HepG2 (cell line): Measurements from ENCODE around the gene SMIM44. TPM values are rescaled to one million over a fixed set of nuclear protein-coding genes. Genes with fewer than 3 reads are reported as not detected.
A peak's percentile ranks its signal among the peaks of the same experiment; 100 is the strongest.

Experiments used
- CENPT ChIP-seq: sonication (generic); formaldehyde crosslinking; IDR thresholded peaks from 2 replicates; pipeline ENCODE4 v1.8.0; 2022; ENCODE audit warnings: low read depth, mild to moderate bottlenecking, moderate library complexity, missing genetic modification reagents
- ELF4 ChIP-seq: sonication (generic); formaldehyde crosslinking; IDR thresholded peaks from 2 replicates; pipeline ENCODE4 v1.5.0; 2020; ENCODE audit warnings: missing genetic modification reagents, mild to moderate bottlenecking, moderate library complexity, borderline replicate concordance
- ETV6 ChIP-seq: sonication (generic); formaldehyde crosslinking; conservative IDR thresholded peaks from 2 replicates; pipeline ENCODE4 v1.4.0; 2020; ENCODE audit warnings: missing genetic modification reagents
- EZH2 ChIP-seq: conservative IDR thresholded peaks from 2 replicates; pipeline ENCODE4 v1.6.1; 2012; ENCODE audit warnings: mild to moderate bottlenecking, low read depth, low read length, moderate library complexity
- HHEX ChIP-seq: IDR thresholded peaks from 2 replicates; pipeline ENCODE4 v1.6.1; 2016; ENCODE audit warnings: control low read depth
- KDM3A ChIP-seq: IDR thresholded peaks from 2 replicates; pipeline ENCODE4 v1.6.1; 2018; ENCODE audit warnings: low read depth, missing compliant biosample characterization
- MEIS1 ChIP-seq: sonication (generic); formaldehyde crosslinking; IDR thresholded peaks from 2 replicates; pipeline ENCODE4 v1.9.0; 2021; ENCODE audit warnings: mild to moderate bottlenecking, missing genetic modification reagents, moderate library complexity, borderline replicate concordance
- NFRKB ChIP-seq: fragments of 450-650 bp; IDR thresholded peaks from 2 replicates; pipeline ENCODE4 v1.6.1; 2017
- POGK ChIP-seq: sonication (generic); formaldehyde crosslinking; conservative IDR thresholded peaks from 2 replicates; pipeline ENCODE4 v1.8.0; 2022; ENCODE audit warnings: mild to moderate bottlenecking, moderate library complexity, missing genetic modification reagents
- POLR2A ChIP-seq, 2 experiments: IDR thresholded peaks; 2 replicates each; pipeline ENCODE4 v1.6.1; 2011; ENCODE audit warnings: low read depth in 2 of 2, low read length in 2 of 2, mild to moderate bottlenecking in 1 of 2, moderate library complexity in 1 of 2; ENCODE audit not compliant: insufficient read depth in 1 of 2
- REL ChIP-seq: sonication (generic); formaldehyde crosslinking; conservative IDR thresholded peaks from 2 replicates; pipeline ENCODE4 v1.8.0; 2022; ENCODE audit warnings: mild to moderate bottlenecking, missing genetic modification reagents, moderate library complexity
- SYNCRIP ChIP-seq: fragments of 200-400 bp; formaldehyde crosslinking; IDR thresholded peaks from 2 replicates; pipeline ENCODE4 v1.6.1; 2018; ENCODE audit warnings: mild to moderate bottlenecking, low read depth, low read length; ENCODE audit not compliant: insufficient read depth
- TEAD3 ChIP-seq: optimal IDR thresholded peaks from 2 replicates; pipeline ENCODE3; 2016; ENCODE audit warnings: borderline replicate concordance
- THAP11 ChIP-seq: IDR thresholded peaks from 2 replicates; pipeline ENCODE4 v1.6.1; 2016; ENCODE audit warnings: missing biosample characterization, missing genetic modification reagents
- TSC22D2 ChIP-seq: sonication (generic); formaldehyde crosslinking; IDR thresholded peaks from 2 replicates; pipeline ENCODE4 v1.5.1; 2020; ENCODE audit warnings: missing genetic modification reagents, mild to moderate bottlenecking, borderline replicate concordance
- U2AF2 ChIP-seq: fragments of 200-400 bp; formaldehyde crosslinking; IDR thresholded peaks from 2 replicates; pipeline ENCODE4 v1.6.1; 2017; ENCODE audit warnings: low read depth, mild to moderate bottlenecking, low read length
- ZBTB20 ChIP-seq: sonication (generic); formaldehyde crosslinking; IDR thresholded peaks from 2 replicates; pipeline ENCODE4 v1.8.1; 2023; ENCODE audit warnings: missing genetic modification reagents, low read depth, mild to moderate bottlenecking, borderline replicate concordance
- ZC3H4 ChIP-seq: sonication (generic); formaldehyde crosslinking; IDR thresholded peaks from 2 replicates; pipeline ENCODE4 v1.4.0; 2020; ENCODE audit warnings: missing genetic modification reagents, borderline replicate concordance
- ZIK1 ChIP-seq: sonication (generic); formaldehyde crosslinking; IDR thresholded peaks from 2 replicates; pipeline ENCODE4 v1.5.0; 2020; ENCODE audit warnings: mild to moderate bottlenecking, low read depth, missing genetic modification reagents, borderline replicate concordance
- ZKSCAN1 ChIP-seq: fragments of 150-350 bp; IDR thresholded peaks from 2 replicates; pipeline ENCODE4 v1.6.1; 2014; ENCODE audit warnings: low read length
- ZNF205 ChIP-seq: IDR thresholded peaks from 2 replicates; pipeline ENCODE4 v1.6.1; 2018; ENCODE audit warnings: missing biosample characterization, missing genetic modification reagents
- ZNF7 ChIP-seq: IDR thresholded peaks from 2 replicates; pipeline ENCODE4 v1.6.1; 2016; ENCODE audit warnings: missing biosample characterization, missing genetic modification reagents
- ZNF792 ChIP-seq: IDR thresholded peaks from 2 replicates; pipeline ENCODE4 v1.6.1; 2016
- ZNF816 ChIP-seq: sonication (generic); formaldehyde crosslinking; IDR thresholded peaks from 2 replicates; pipeline ENCODE4 v1.8.0; 2022; ENCODE audit warnings: missing genetic modification reagents, mild to moderate bottlenecking, borderline replicate concordance
- polyA plus RNA-seq, 8 experiments: library from polyadenylated mRNA; depleted of rRNA in 3 of 8; stranded (reverse) in 7 of 8; unstranded in 1 of 8; fragments of >200 nt; fragmentation: Illumina TruSeq in 4 of 8; extraction: Trizol in 4 of 8; gene quantifications; 2 replicates each; pipeline versions ENCODE4 v1.2.1 to v1.2.3, GENCODE V29; 2011 to 2016; ENCODE audit warnings: low read depth in 4 of 8, missing spikeins in 1 of 8, mixed read lengths in 1 of 8; ENCODE audit not compliant: insufficient read depth in 1 of 8
- total RNA-seq, 5 experiments: library from RNA; depleted of rRNA; stranded (reverse); fragments of >200 nt; fragmentation: Illumina TruSeq; extraction: Trizol; gene quantifications; 2 replicates each; pipeline ENCODE4 v1.2.3, GENCODE V29; 2016; ENCODE audit warnings: low read depth in 1 of 5
- TF ChIP-seq, protein P1 (sequence below): sonication (generic); formaldehyde crosslinking; IDR thresholded peaks from 2 replicates; pipeline ENCODE4 v1.4.0; 2020; ENCODE audit warnings: missing genetic modification reagents
- TF ChIP-seq, protein P2 (sequence below): sonication (generic); formaldehyde crosslinking; IDR thresholded peaks from 2 replicates; pipeline ENCODE4 v1.4.0; 2020; ENCODE audit warnings: missing genetic modification reagents
- TF ChIP-seq, protein P3 (sequence below): sonication (generic); formaldehyde crosslinking; IDR thresholded peaks from 2 replicates; pipeline ENCODE4 v1.4.0; 2020; ENCODE audit warnings: mild to moderate bottlenecking, missing genetic modification reagents

Gene SMIM44
- total and polyA plus RNA-seq, 2 of the 13 experiments (the other 11 are each of a cell fraction or from before 2014, with no cell fraction given): not detected

GRCh38 chr19:3500429-3501101 is 17.3 kb upstream of the SMIM44 start, which contains the start of gene DOHH (continued):
- TF ChIP-seq, protein P1, sequence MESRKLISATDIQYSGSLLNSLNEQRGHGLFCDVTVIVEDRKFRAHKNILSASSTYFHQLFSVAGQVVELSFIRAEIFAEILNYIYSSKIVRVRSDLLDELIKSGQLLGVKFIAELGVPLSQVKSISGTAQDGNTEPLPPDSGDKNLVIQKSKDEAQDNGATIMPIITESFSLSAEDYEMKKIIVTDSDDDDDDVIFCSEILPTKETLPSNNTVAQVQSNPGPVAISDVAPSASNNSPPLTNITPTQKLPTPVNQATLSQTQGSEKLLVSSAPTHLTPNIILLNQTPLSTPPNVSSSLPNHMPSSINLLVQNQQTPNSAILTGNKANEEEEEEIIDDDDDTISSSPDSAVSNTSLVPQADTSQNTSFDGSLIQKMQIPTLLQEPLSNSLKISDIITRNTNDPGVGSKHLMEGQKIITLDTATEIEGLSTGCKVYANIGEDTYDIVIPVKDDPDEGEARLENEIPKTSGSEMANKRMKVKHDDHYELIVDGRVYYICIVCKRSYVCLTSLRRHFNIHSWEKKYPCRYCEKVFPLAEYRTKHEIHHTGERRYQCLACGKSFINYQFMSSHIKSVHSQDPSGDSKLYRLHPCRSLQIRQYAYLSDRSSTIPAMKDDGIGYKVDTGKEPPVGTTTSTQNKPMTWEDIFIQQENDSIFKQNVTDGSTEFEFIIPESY (CRISPR knock-in tag): 0 out of 2 replicates have a peak, but pooled peaks have one; percentile 34
- TF ChIP-seq ZNF7 (CRISPR knock-in tag): no peak
- peak; percentile 74 for TF ChIP-seq ZNF792 (CRISPR knock-in tag)
- no peak for TF ChIP-seq ZKSCAN1
- TF ChIP-seq POLR2A (IDR thresholded peaks at IDR 0.05; ENCODE audit: insufficient read depth in 1 of 2, low read depth in 2 of 2, low read length in 2 of 2): peak; percentile 81 to 83
- TF ChIP-seq, protein P2, sequence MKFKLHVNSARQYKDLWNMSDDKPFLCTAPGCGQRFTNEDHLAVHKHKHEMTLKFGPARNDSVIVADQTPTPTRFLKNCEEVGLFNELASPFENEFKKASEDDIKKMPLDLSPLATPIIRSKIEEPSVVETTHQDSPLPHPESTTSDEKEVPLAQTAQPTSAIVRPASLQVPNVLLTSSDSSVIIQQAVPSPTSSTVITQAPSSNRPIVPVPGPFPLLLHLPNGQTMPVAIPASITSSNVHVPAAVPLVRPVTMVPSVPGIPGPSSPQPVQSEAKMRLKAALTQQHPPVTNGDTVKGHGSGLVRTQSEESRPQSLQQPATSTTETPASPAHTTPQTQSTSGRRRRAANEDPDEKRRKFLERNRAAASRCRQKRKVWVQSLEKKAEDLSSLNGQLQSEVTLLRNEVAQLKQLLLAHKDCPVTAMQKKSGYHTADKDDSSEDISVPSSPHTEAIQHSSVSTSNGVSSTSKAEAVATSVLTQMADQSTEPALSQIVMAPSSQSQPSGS (CRISPR knock-in tag): peak; percentile 76
- no peak for TF ChIP-seq SYNCRIP
- TF ChIP-seq TEAD3 (CRISPR knock-in tag): peak; percentile 75
- no peak for TF ChIP-seq HHEX (CRISPR knock-in tag)
- no peak for TF ChIP-seq NFRKB
- TF ChIP-seq U2AF2: no peak
- TF ChIP-seq ZNF205 (CRISPR knock-in tag): peak; percentile 87; the same call in 1 of the 2 replicates
- TF ChIP-seq EZH2: no peak
- TF ChIP-seq ZBTB20: no peak
- peak; percentile 84 for TF ChIP-seq POGK (CRISPR knock-in tag)
- no peak for TF ChIP-seq ELF4 (CRISPR knock-in tag)
- peak; percentile 64; the same call in 1 of the 2 replicates for TF ChIP-seq MEIS1 (CRISPR knock-in tag)
- TF ChIP-seq ZC3H4 (CRISPR knock-in tag): no peak
- 0 out of 2 replicates have a peak, but pooled peaks have one; percentile 63 for TF ChIP-seq ZIK1
- TF ChIP-seq CENPT: peak; percentile 94
- no peak for TF ChIP-seq ZNF816 (CRISPR knock-in tag)
- peak; percentile 93 for TF ChIP-seq REL
- peak; percentile 87 for TF ChIP-seq THAP11 (CRISPR knock-in tag)
- 0 out of 2 replicates have a peak, but pooled peaks have one; percentile 56 for TF ChIP-seq KDM3A (CRISPR knock-in tag)
- 0 out of 2 replicates have a peak, but pooled peaks have one; percentile 46 for TF ChIP-seq ETV6 (CRISPR knock-in tag)
- TF ChIP-seq TSC22D2: peak; percentile 95
- TF ChIP-seq, protein P3, sequence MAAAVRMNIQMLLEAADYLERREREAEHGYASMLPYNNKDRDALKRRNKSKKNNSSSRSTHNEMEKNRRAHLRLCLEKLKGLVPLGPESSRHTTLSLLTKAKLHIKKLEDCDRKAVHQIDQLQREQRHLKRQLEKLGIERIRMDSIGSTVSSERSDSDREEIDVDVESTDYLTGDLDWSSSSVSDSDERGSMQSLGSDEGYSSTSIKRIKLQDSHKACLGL (CRISPR knock-in tag): peak; percentile 96
